Tibial artery (tissue), 4 donors: Measurements from ENCODE around the gene HTR6.

ENCODE experiments used
- DNase-seq, 2 donors: peaks; one replicate each; pipeline ENCODE4 v3.0.0-alpha.2; 2019
- H3K27ac ChIP-seq, 2 donors: fragments of 200-600 bp; sonication (generic) in 1 of 2; 1 replicate in 1 of 2; 2 replicates in 1 of 2; pipeline ENCODE4 v1.5.1; 2018 to 2019; ENCODE audit warnings: mild to moderate bottlenecking in 1 of 2
- H3K27me3 ChIP-seq, 2 donors: fragments of 200-600 bp; sonication (generic) in 1 of 2; one replicate each; pipeline versions ENCODE4 v1.5.1 to v1.6.0; 2016 to 2019
- H3K36me3 ChIP-seq, 3 donors: fragments of 200-600 bp; sonication (generic) in 2 of 3; one replicate each; pipeline ENCODE4 v1.5.1; 2016 to 2019; ENCODE audit warnings: mild to moderate bottlenecking in 2 of 3
- H3K4me1 ChIP-seq, 4 donors: fragments of 200-600 bp; sonication (generic) in 2 of 4; 1 replicate in 3 of 4; 2 replicates in 1 of 4; pipeline ENCODE4 v1.5.1; 2016 to 2019
- H3K4me3 ChIP-seq, 2 donors: fragments of 200-600 bp; sonication (generic) in 1 of 2; 1 replicate in 1 of 2; 2 replicates in 1 of 2; pipeline ENCODE4 v1.5.1; 2018 to 2019; ENCODE audit warnings: mild to moderate bottlenecking in 2 of 2
- H3K9me3 ChIP-seq, 3 donors: fragments of 200-600 bp; sonication (generic) in 1 of 3; one replicate each; pipeline ENCODE4 v1.5.1; 2016 to 2019
- CTCF ChIP-seq, 2 experiments: fragments of 200-600 bp in 1 of 2; fragments of 450-650 bp in 1 of 2; IDR thresholded peaks; one replicate each; pipeline ENCODE4 v1.5.1; 2017 to 2019; ENCODE audit warnings: antibody characterized with exemption in 2 of 2, mild to moderate bottlenecking in 1 of 2, moderate library complexity in 1 of 2
- intact Hi-C: fragments of 100-400 bp; cut with DNase I; formaldehyde crosslinking; loops from one replicate; pipeline ENCODE4 v1.15.0; 2023; ENCODE audit warnings: low total_unique reads

HTR6 gene

GRCh38 chr1:19679691-19680090 lies 15.0 kb downstream of the HTR6 start:
- intact Hi-C loops, result no loop called here

GRCh38 chr1:19680644-19681043 lies 16.0 kb downstream of the HTR6 start:
- intact Hi-C loops, result no loop called here
- Histone ChIP-seq H3K4me3 (no peak overlapping the region), H3K36me3 (peaks cover 8 to 55% (median 25%) of the 10 kb centered on the region in 3 donors), H3K27me3 (no peaks in the 10 kb centered on the region), H3K4me1 (no peaks in the 10 kb centered on the region), H3K27ac (no peak overlapping the region), H3K9me3 (no peaks in the 10 kb centered on the region)
- no peak for TF ChIP-seq CTCF (IDR thresholded peaks at IDR 0.05)
- DNase-seq, result no peak

More at GRCh38 chr1:19679691-19680090, 15.0 kb downstream of the HTR6 start:
- Histone ChIP-seq H3K27ac (no peak overlapping the region), H3K9me3 (no peaks in the 10 kb centered on the region), H3K4me1 (no peaks in the 10 kb centered on the region), H3K36me3 (peaks cover 8 to 48% (median 19%) of the 10 kb centered on the region in 3 donors), H3K27me3 (no peaks in the 10 kb centered on the region), H3K4me3 (no peak overlapping the region)
- no peak for TF ChIP-seq CTCF (IDR thresholded peaks at IDR 0.05)
- no peak for DNase-seq

- H3K4me1 ChIP-seq, result no peaks in the 10 kb centered on the region
- no peak overlapping the region for H3K27ac ChIP-seq
- H3K27me3 ChIP-seq, result no peaks in the 10 kb centered on the region
- no peak overlapping the region for H3K4me3 ChIP-seq
- intact Hi-C loops, result no loop called here
- no peak for DNase-seq
- no peak for TF ChIP-seq CTCF (IDR thresholded peaks at IDR 0.05)
- no peaks in the 10 kb centered on the region for H3K9me3 ChIP-seq
- H3K36me3 ChIP-seq, result peaks cover 11 to 70% (median 34%) of the 10 kb centered on the region in 3 donors
Observed at GRCh38 chr1:19682257-19682656, 17.6 kb downstream of the HTR6 start.

GRCh38 chr1:19682901-19683300 lies 18.2 kb downstream of the HTR6 start:
- Histone ChIP-seq H3K4me1 (no peaks in the 10 kb centered on the region), H3K27me3 (no peaks in the 10 kb centered on the region), H3K4me3 (no peak overlapping the region), H3K9me3 (no peaks in the 10 kb centered on the region), H3K36me3 (peaks cover 17 to 76% (median 40%) of the 10 kb centered on the region in 3 donors), H3K27ac (no peak overlapping the region)
- no peak for DNase-seq
- intact Hi-C loops, result no loop called here
- no peak for TF ChIP-seq CTCF (IDR thresholded peaks at IDR 0.05)

GRCh38 chr1:19683351-19683750 lies 18.7 kb downstream of the HTR6 start:
- H3K36me3 ChIP-seq, result peaks cover 20 to 81% (median 45%) of the 10 kb centered on the region in 3 donors
- intact Hi-C loops, result no loop called here
- H3K4me1 ChIP-seq, result no peaks in the 10 kb centered on the region
- no peak overlapping the region for H3K4me3 ChIP-seq
- TF ChIP-seq CTCF (IDR thresholded peaks at IDR 0.05), result no peak
- no peaks in the 10 kb centered on the region for H3K9me3 ChIP-seq
- H3K27me3 ChIP-seq, result no peaks in the 10 kb centered on the region
- DNase-seq, result no peak
- H3K27ac ChIP-seq, result no peak overlapping the region

GRCh38 chr1:19684677-19685076 lies 20.0 kb downstream of the HTR6 start:
- intact Hi-C loops, result no loop called here
- no peak for TF ChIP-seq CTCF (IDR thresholded peaks at IDR 0.05)

More at GRCh38 chr1:19684677-19685076, 20.0 kb downstream of the HTR6 start:
- Histone ChIP-seq H3K27me3 (no peaks in the 10 kb centered on the region), H3K36me3 (peaks cover 27 to 89% (median 54%) of the 10 kb centered on the region in 3 donors), H3K4me1 (no peaks in the 10 kb centered on the region), H3K27ac (no peak overlapping the region), H3K9me3 (no peaks in the 10 kb centered on the region), H3K4me3 (no peak overlapping the region)
- no peak for DNase-seq
